Liver (tissue), 9 donors: ENCODE results near the gene KIRREL3. TPM values are rescaled to one million over a fixed set of nuclear protein-coding genes. Genes with fewer than 3 reads are reported as not detected.

Experiments used
- DNase-seq: peaks from one replicate; pipeline ENCODE4 v3.0.0-alpha.2; 2017; ENCODE audit warnings: low spot score
- H3K27ac ChIP-seq, 2 donors: one replicate each; pipeline ENCODE4 v1.7.0; 2013; ENCODE audit warnings: inconsistent platforms in 2 of 2, low read length in 2 of 2, control low read depth in 1 of 2, low read depth in 1 of 2, mild to moderate bottlenecking in 1 of 2
- H3K27me3 ChIP-seq, 4 donors: one replicate each; pipeline versions ENCODE4 v1.6.1 to v1.7.0; 2013; ENCODE audit warnings: low read length in 3 of 4, inconsistent platforms in 1 of 4, mild to moderate bottlenecking in 1 of 4, moderate library complexity in 1 of 4; ENCODE audit not compliant: control insufficient read depth in 4 of 4, insufficient read depth in 4 of 4
- H3K36me3 ChIP-seq, 4 donors: one replicate each; pipeline versions ENCODE4 v1.6.1 to v1.7.0; 2013; ENCODE audit warnings: low read length in 3 of 4, mild to moderate bottlenecking in 3 of 4, low read depth in 1 of 4, moderate library complexity in 1 of 4; ENCODE audit not compliant: control insufficient read depth in 4 of 4, insufficient read depth in 3 of 4
- H3K4me1 ChIP-seq, 4 donors: one replicate each; pipeline versions ENCODE4 v1.6.1 to v1.7.0; 2013; ENCODE audit warnings: low read length in 3 of 4, mild to moderate bottlenecking in 3 of 4, moderate library complexity in 1 of 4; ENCODE audit not compliant: control insufficient read depth in 4 of 4, insufficient read depth in 4 of 4
- H3K4me3 ChIP-seq, 3 donors: one replicate each; pipeline versions ENCODE4 v1.6.1 to v1.7.0; 2013; ENCODE audit warnings: low read length in 3 of 3, control low read depth in 1 of 3, low read depth in 1 of 3, mild to moderate bottlenecking in 1 of 3
- H3K9ac ChIP-seq, 2 donors: one replicate each; pipeline ENCODE4 v1.7.0; 2013; ENCODE audit warnings: low read length in 2 of 2, mild to moderate bottlenecking in 2 of 2, moderate library complexity in 2 of 2, control low read depth in 1 of 2, low read depth in 1 of 2
- H3K9me3 ChIP-seq, 4 donors: one replicate each; pipeline versions ENCODE4 v1.6.1 to v1.7.0; 2013; ENCODE audit warnings: low read length in 3 of 4; ENCODE audit not compliant: control insufficient read depth in 4 of 4
- EGR1 ChIP-seq, 2 donors: IDR thresholded peaks; 2 replicates each; pipeline ENCODE4 v1.6.1; 2016 to 2018; ENCODE audit warnings: antibody characterized with exemption in 2 of 2, low read depth in 2 of 2
- FOXA1 ChIP-seq: IDR thresholded peaks from 2 replicates; pipeline ENCODE4 v1.6.1; 2016; ENCODE audit warnings: antibody characterized with exemption
- GABPA ChIP-seq, 2 donors: IDR thresholded peaks in 1 of 2; conservative IDR thresholded peaks in 1 of 2; 2 replicates each; pipeline ENCODE4 v1.6.1; 2016; ENCODE audit warnings: antibody characterized with exemption in 2 of 2, mild to moderate bottlenecking in 1 of 2, moderate library complexity in 1 of 2
- HNF4A ChIP-seq, 2 donors: conservative IDR thresholded peaks; 2 replicates each; pipeline ENCODE4 v1.6.1; 2016; ENCODE audit warnings: antibody characterized with exemption in 2 of 2, mild to moderate bottlenecking in 2 of 2
- HNF4G ChIP-seq: IDR thresholded peaks from 2 replicates; pipeline ENCODE4 v1.6.1; 2016; ENCODE audit warnings: antibody characterized with exemption
- NR2F2 ChIP-seq: IDR thresholded peaks from 2 replicates; pipeline ENCODE4 v1.6.1; 2016; ENCODE audit warnings: antibody characterized with exemption
- RAD21 ChIP-seq, 2 donors: IDR thresholded peaks; 2 replicates each; pipeline ENCODE4 v1.6.1; 2016; ENCODE audit warnings: antibody characterized with exemption in 2 of 2, mild to moderate bottlenecking in 2 of 2
- SP1 ChIP-seq: IDR thresholded peaks from 2 replicates; pipeline ENCODE4 v1.6.1; 2018; ENCODE audit warnings: antibody characterized with exemption, mild to moderate bottlenecking
- WGBS: extraction: QIAGEN DNeasy Blood & Tissue Kit; methylation state at CpG from one replicate; pipeline ENCODE4 v1.1.7; 2013; 5-methylcytosine and 5-hydroxymethylcytosine counted together
- polyA plus RNA-seq, 2 donors: library from polyadenylated mRNA; stranded (reverse) in 1 of 2; unstranded in 1 of 2; fragments of 200-250 nt in 1 of 2; fragments of >200 nt in 1 of 2; fragmentation: Nextera tagmentation in 1 of 2; extraction: Ambion mirVana in 1 of 2; gene quantifications; one replicate each; pipeline versions ENCODE4 v1.2.1 to v1.2.3, GENCODE V29; 2013 to 2015
- total RNA-seq, 2 donors: library from RNA; depleted of rRNA; stranded (reverse); fragments of >200 nt; gene quantifications; one replicate each; pipeline ENCODE4 v1.2.3, GENCODE V29; 2014
- TF ChIP-seq, protein P1 (sequence below): IDR thresholded peaks from 2 replicates; pipeline ENCODE4 v1.6.1; 2016; ENCODE audit warnings: antibody characterized with exemption
- TF ChIP-seq, protein P2 (sequence below): IDR thresholded peaks from 2 replicates; pipeline ENCODE4 v1.6.1; 2016; ENCODE audit warnings: antibody characterized with exemption, mild to moderate bottlenecking
- TF ChIP-seq, protein P3 (sequence below): IDR thresholded peaks from 2 replicates; pipeline ENCODE4 v1.6.1; 2016; ENCODE audit warnings: antibody characterized with exemption
- donor health status: healthy.
- donor health status: healthy.
- donor health status: healthy.
- donor health status: healthy.
- donor health status: healthy.

The KIRREL3 gene
- total and polyA plus RNA-seq, 4 donors = 0.03 to 0.29 (median 0.08) TPM; not detected in 1

DNA sequence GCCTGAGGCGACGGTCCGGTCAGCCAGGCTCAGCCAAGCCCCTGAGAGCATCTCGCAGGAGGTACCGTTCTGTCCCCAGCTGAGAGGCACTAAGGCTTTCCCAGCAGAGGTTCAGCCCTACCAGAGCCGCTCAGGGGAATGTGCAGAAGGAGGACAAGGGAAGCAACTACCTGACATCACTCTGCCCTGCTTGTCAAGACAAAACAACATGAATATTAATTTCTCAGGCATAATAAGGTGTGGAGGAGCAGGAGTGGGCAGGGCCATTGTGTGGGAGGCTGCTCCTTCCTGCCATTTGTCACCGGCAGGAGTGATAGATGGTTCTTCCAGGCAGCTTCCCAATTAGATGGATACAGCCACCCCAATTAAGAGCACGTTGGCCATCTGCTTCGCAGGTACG, 181.4 kb downstream of the KIRREL3 start:
- Histone ChIP-seq H3K27me3 (no peaks in the 10 kb centered on the region), H3K4me3 (no peak overlapping the region), H3K9ac (no peak overlapping the region), H3K27ac (no peak overlapping the region), H3K9me3 (no peaks in the 10 kb centered on the region), H3K36me3 (no peaks in the 10 kb centered on the region), H3K4me1 (no peaks in the 10 kb centered on the region)
- DNase-seq = no peak
- WGBS = 86% methylated on average over 10 of the region's 10 CpGs
- TF ChIP-seq GABPA (IDR thresholded peaks at IDR 0.05 in 1 of 2, conservative IDR thresholded peaks at IDR 0.05 in 1 of 2) = no peak
- TF ChIP-seq NR2F2 = no peak
- no peak for TF ChIP-seq SP1
- no peak for TF ChIP-seq RAD21 (IDR thresholded peaks at IDR 0.05)
- TF ChIP-seq EGR1 (IDR thresholded peaks at IDR 0.05; ENCODE audit: low read depth in 2 of 2) = no peak
- TF ChIP-seq, protein P1, sequence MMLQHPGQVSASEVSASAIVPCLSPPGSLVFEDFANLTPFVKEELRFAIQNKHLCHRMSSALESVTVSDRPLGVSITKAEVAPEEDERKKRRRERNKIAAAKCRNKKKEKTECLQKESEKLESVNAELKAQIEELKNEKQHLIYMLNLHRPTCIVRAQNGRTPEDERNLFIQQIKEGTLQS = no peak
- TF ChIP-seq, protein P2, sequence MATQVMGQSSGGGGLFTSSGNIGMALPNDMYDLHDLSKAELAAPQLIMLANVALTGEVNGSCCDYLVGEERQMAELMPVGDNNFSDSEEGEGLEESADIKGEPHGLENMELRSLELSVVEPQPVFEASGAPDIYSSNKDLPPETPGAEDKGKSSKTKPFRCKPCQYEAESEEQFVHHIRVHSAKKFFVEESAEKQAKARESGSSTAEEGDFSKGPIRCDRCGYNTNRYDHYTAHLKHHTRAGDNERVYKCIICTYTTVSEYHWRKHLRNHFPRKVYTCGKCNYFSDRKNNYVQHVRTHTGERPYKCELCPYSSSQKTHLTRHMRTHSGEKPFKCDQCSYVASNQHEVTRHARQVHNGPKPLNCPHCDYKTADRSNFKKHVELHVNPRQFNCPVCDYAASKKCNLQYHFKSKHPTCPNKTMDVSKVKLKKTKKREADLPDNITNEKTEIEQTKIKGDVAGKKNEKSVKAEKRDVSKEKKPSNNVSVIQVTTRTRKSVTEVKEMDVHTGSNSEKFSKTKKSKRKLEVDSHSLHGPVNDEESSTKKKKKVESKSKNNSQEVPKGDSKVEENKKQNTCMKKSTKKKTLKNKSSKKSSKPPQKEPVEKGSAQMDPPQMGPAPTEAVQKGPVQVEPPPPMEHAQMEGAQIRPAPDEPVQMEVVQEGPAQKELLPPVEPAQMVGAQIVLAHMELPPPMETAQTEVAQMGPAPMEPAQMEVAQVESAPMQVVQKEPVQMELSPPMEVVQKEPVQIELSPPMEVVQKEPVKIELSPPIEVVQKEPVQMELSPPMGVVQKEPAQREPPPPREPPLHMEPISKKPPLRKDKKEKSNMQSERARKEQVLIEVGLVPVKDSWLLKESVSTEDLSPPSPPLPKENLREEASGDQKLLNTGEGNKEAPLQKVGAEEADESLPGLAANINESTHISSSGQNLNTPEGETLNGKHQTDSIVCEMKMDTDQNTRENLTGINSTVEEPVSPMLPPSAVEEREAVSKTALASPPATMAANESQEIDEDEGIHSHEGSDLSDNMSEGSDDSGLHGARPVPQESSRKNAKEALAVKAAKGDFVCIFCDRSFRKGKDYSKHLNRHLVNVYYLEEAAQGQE = no peak
- TF ChIP-seq FOXA1 = no peak
- no peak for TF ChIP-seq HNF4A (conservative IDR thresholded peaks at IDR 0.05)

DNA sequence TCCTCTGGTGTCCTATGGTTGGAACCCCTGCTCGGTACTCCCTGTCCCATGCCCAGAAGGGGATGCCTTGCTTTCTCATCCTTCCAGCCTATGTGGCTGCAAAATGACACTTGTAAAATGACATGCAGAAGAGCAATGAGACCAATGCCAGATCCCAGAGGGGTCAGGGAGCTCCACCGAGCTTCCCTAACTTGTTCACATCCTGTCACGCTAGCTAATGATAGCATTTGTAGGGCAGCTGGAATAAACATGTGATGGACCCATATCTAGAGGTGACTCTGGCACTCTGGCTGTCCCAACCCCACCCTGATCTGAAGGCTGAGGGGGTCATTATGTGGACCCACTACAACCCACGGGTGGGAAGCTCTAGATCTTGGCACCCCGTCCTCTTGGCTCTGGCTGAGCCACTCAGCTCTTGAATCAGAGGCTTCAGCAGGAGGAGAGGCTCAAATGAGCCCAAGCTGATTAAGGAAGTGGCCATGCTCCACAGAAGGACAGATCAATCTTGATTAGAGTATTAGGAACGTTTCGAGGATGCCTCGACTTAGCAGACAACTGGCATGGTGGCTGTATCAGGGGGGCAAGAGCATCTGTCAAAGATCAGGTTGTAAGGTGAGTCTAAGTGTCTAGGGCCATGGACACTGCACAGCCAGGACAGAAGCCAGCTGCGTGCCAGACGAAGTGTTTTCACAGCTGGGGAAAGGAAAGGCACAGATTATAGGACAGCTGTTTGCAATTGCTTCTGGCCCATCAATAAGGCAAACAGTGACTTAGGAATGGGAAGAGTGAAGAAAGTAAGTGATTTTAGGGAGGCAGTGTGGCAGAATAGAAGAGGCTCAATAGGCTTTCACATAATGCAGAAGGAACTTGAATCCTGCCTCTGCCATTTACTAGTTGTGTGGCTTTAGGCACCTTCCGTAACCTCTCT, 182.8 kb downstream of the KIRREL3 start:
- H3K9ac ChIP-seq = no peak overlapping the region
- WGBS = 63% methylated on average over 11 of the region's 11 CpGs
- H3K36me3 ChIP-seq = no peaks in the 10 kb centered on the region
- no peaks in the 10 kb centered on the region for H3K27me3 ChIP-seq
- no peak overlapping the region for H3K4me3 ChIP-seq
- no peak overlapping the region for H3K27ac ChIP-seq
- no peak for TF ChIP-seq GABPA (IDR thresholded peaks at IDR 0.05 in 1 of 2, conservative IDR thresholded peaks at IDR 0.05 in 1 of 2)
- TF ChIP-seq, protein P2 = no peak
- TF ChIP-seq HNF4G = no peak
- no peak for TF ChIP-seq NR2F2
- TF ChIP-seq, protein P3, sequence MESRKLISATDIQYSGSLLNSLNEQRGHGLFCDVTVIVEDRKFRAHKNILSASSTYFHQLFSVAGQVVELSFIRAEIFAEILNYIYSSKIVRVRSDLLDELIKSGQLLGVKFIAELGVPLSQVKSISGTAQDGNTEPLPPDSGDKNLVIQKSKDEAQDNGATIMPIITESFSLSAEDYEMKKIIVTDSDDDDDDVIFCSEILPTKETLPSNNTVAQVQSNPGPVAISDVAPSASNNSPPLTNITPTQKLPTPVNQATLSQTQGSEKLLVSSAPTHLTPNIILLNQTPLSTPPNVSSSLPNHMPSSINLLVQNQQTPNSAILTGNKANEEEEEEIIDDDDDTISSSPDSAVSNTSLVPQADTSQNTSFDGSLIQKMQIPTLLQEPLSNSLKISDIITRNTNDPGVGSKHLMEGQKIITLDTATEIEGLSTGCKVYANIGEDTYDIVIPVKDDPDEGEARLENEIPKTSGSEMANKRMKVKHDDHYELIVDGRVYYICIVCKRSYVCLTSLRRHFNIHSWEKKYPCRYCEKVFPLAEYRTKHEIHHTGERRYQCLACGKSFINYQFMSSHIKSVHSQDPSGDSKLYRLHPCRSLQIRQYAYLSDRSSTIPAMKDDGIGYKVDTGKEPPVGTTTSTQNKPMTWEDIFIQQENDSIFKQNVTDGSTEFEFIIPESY = no peak
- no peak for DNase-seq
- no peaks in the 10 kb centered on the region for H3K4me1 ChIP-seq
- no peaks in the 10 kb centered on the region for H3K9me3 ChIP-seq
